HG03575 (cell line): Measurements from ENCODE around the gene IGDCC3.
"Not testable (repeated sequence)": the region's sequence is repeated elsewhere in the genome, so short reads cannot be mapped to it uniquely, and the experiment has no call there.

ENCODE experiments used
- ATAC-seq: cut with Tn5 transposase; IDR thresholded peaks from one replicate; pipeline ENCODE4 v1.9.1; 2021; ENCODE audit not compliant: unreplicated experiment, insufficient number of reproducible peaks, low FRiP score; ENCODE audit errors: extremely low read depth

The IGDCC3 gene

GRCh38 chr15:65355173-65355987, 22.4 kb downstream of the IGDCC3 start:
- ATAC-seq = no peak

GRCh38 chr15:65354835-65355172, 23.0 kb downstream of the IGDCC3 start:
- no peak for ATAC-seq

DNA sequence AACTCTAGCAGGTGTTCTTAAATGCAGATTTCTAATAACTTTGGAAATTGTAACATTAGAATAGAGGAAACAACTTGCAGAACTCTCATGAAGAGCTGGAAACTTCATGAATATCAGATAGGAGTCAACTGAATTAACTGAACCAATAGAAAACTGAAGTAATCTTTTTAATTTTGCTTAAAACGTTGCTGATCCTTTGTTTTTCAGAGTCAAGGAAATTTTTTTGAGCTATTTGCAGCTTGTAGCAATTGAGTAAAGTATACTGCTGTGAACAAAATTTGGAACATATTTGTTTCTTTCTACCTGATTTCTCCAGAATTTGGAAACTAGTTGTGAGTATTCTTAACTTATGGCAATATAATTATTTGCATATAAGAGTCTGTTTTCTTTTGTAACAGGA, 25.8 kb downstream of the IGDCC3 start:
- not testable (repeated sequence) for ATAC-seq

- no peak for ATAC-seq
Measured at GRCh38 chr15:65349338-65349737, 28.5 kb downstream of the IGDCC3 start.

- not testable (repeated sequence) for ATAC-seq
Measured at GRCh38 chr15:65347756-65348155, 30.0 kb downstream of the IGDCC3 start.

GRCh38 chr15:65346856-65347598, 30.8 kb downstream of the IGDCC3 start:
- no peak for ATAC-seq

GRCh38 chr15:65344914-65345275, 32.9 kb downstream of the IGDCC3 start:
- no peak for ATAC-seq

DNA sequence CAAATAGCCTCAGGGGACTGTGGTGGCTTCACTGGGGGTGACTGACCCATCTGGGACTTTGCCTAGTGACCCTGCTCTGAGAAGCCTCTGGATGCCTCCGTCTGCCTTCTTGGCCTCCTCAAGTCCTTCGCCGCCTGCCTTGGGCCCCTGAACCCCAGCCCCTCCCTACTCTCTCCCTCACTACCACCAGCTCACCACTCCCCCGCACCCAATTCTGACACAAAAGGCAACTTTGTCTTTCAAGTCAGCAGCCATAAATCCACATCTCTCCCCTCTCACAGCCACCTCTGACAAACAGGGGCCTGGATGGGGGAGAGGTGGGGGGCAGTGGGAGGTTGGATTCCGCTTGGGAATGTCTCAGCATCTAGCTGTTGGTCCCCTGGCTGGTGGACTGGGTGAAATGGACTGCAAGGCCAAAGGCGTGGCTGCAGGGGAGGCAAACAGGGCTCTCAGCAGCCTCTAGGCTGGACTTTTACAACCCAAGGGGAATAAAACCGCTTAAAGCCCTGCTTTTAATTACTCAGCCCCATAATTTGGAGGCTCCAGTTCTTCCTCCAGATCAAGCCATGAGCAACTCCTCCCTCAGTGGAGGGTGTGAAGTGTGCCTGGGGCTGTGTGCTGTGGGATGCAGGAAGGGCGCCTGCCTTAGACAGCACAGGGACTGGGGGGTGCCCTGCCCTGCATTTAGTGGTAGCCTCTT, 33.4 kb downstream of the IGDCC3 start:
- ATAC-seq = no peak

DNA sequence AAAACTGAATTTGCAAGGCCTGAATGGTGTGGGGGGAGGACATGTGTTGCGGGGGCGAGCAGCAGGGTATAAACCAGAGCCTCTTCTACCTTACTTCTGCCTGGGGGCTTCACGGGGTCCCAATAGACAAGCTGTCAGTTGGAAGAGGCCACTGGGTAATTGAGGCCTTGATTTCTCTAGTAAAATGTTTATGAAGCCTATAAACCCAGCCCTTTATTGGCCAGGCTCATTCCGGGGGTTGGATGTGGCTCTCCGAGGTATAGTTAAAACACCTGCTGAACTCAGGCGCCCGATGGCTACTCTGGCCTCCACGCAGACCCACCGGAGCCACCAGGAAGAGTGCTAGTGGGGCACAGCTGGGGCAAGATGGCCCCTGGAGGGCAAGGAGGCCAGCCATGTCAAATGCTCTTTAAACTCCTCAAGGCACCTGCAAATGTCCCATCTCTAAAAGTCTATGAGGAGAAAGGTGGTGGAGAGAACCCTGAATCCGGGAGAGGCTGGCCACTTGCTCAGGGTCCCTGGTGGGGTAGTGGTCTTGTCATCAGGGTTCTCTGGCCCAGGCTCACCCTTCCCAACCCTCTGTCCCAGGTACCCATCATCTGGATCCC, 34.3 kb downstream of the IGDCC3 start:
- no peak for ATAC-seq

DNA sequence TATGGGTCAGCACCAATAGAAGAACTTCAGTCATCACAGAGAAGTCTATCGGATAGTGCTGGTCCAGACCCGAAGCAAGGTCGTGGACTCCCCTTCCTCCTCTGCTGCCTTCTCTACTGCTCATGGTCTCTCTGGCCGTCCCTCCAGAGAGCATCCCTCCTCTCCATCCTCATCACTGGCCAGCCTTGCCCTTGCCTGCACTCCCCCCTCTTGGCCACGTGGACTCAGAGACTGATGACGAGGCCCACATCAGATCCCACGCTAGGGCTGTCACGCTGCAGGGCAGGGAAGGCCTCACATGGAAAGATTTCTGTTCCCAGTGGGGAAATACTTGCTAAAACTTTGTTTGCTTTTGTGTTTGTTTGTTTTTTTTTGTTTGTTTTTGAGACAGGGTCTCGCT, 35.3 kb downstream of the IGDCC3 start:
- no peak for ATAC-seq

DNA sequence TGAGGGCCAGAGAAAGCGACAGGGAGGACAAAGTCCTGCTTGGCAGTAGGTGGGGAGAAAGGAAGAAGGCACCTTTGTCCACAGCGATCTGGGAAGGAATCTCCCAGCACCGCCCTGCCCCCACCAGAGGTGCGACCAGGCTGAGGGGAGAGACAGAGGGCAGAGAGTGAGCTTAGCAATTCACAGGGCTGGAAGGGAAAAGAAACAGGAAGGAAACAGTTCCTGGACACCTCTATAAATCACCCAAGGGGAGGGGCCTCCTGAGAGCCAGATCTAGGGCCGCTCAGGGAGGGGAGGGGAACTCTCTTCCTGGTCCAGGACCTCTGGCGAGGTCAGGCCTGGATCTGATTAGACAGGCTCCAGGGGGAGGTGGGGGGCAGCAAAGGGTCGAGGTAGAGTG, 37.9 kb downstream of the IGDCC3 start:
- ATAC-seq = no peak

DNA sequence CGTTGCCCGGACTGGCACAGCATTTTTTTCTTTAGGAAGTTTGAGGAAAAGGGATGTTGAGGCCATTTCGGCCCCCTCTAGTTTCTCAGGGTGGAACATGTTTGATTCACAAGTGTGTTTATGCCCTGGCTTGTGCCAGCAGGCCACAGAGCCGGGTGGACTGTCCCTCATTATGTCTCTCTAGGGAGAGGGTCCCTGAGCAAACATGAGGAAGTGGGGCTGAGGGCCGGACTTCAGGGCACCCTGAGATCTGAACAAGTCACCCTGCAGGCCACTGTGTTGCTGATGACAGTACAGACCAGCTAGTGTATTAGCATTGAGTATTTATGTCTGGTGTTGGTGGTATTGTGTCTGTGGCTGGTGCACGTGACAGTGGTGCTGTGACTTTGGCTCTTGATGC, 38.4 kb downstream of the IGDCC3 start:
- ATAC-seq = no peak

GRCh38 chr15:65338823-65339222, 39.0 kb downstream of the IGDCC3 start:
- ATAC-seq = no peak

DNA sequence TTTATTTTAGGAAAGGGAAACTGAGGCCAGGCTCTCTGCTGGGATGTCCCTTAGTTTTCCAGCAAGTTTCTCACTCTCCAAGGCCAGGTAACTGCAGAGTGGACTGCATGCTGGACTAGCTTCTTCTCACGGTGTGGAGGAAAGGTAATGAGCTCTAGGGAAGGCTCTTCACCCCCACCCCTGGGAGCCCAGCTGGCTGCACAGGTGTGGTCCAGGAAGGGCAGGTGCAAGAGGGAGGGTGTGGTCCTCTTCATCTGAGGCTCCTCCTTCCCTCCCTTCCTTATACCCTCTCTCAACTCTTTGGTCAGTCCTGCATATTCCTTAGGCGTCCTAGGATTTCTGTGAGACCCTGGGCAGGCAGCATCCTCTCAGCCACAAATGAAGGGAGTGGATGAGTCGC, 39.4 kb downstream of the IGDCC3 start:
- ATAC-seq = no peak

- no peak for ATAC-seq
Measured at GRCh38 chr15:65337436-65338070, 40.2 kb downstream of the IGDCC3 start.

GRCh38 chr15:65336493-65337435, 41.0 kb downstream of the IGDCC3 start:
- ATAC-seq = no peak

DNA sequence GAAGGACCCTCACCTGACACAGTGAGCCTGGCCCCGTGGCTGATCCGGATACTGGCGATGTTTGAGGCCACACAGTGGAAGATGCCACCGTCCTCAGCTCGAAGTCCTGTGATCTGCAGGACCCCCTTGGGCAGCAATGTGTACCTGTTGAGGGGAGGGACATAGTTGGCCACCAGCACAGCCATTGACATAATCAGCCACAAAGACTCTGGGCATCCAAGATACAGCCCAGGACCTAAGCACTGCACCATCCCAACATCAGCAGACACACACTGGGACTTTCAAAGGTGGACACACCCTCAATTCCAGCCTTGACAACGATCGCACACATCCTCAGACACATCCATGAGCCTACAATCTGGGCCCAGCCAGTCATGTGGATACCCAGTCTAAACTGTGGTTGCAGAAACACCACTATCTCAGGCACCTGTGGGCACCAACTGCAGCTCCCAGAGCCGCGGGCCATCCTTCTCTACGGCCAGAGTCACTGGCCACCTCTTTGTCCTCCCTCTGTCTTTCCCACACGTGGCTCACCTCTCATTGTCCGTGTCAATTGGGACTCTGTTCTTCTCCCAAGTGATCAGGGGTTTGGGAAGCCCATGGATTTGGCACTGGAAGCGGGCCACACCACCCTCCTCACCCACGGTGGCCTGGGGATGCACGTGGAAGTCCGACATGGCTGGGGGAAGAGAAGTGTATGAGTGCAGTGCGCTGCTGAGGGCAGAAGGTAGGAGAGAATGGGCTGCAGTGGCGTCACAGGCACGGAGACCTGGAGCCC, 42.3 kb downstream of the IGDCC3 start:
- no peak for ATAC-seq
